C4-2B (cell line): ENCODE results near the gene SDHAF3.

Experiments used
- CTCF ChIP-seq: fragments of 450-650 bp; conservative IDR thresholded peaks from 2 replicates; pipeline ENCODE4 v1.5.1; 2017; ENCODE audit warnings: mild to moderate bottlenecking
- ZFX ChIP-seq: fragments of 450-650 bp; IDR thresholded peaks from 2 replicates; pipeline ENCODE4 v1.6.1; 2017

- peak; percentile 29 for TF ChIP-seq CTCF
- peak; percentile 70; the same call in 1 of the 2 replicates for TF ChIP-seq ZFX
Observed at GRCh38 chr7:97117372-97118188, at the start of gene SDHAF3.
